HCT116 (cell line): ENCODE data around the gene FANCD2. TPM values are rescaled to one million over a fixed set of nuclear protein-coding genes. Genes with fewer than 3 reads are reported as not detected.

Experiments
- ATAC-seq: fragments of 200-7000 bp; cut with Tn5 transposase; 2 replicates; pipeline ENCODE4 v1.9.1; 2020; ENCODE audit warnings: mild to moderate bottlenecking, moderate library complexity
- Bru-seq: library from RNA; stranded (reverse); fragments of 400-500 nt; gene quantifications from one replicate; lab custom pipeline; 2021; lab: Mats Ljungman, UMichigan
- BruChase-seq, 2 experiments: library from RNA; stranded (reverse); fragments of 400-500 nt; gene quantifications; one replicate each; lab custom pipeline; 2021; lab: Mats Ljungman, UMichigan
- BruUV-seq: library from RNA; stranded (reverse); fragments of 400-500 nt; replicated peaks from 2 replicates; lab custom pipeline; 2021; lab: Mats Ljungman, UMichigan
- CTCF ChIA-PET: fragments of 300-600 bp; sonication (Branson Sonifier 250); formaldehyde crosslinking; loops from one replicate; lab custom pipeline; 2021; ENCODE audit warnings: antibody characterized with exemption; lab: Charles Lee
- POLR2A ChIA-PET: fragments of 300-600, 350-600 bp; sonication (Branson Sonifier 250); formaldehyde crosslinking; loops from one replicate; lab custom pipeline; 2021; ENCODE audit warnings: antibody characterized with exemption; lab: Charles Lee
- RAD21 ChIA-PET, 2 experiments: fragments of 300-600 bp; sonication (Branson Sonifier 250); formaldehyde crosslinking; loops; one replicate each; lab custom pipeline; 2023; ENCODE audit warnings: low total read pairs in 2 of 2; ENCODE audit not compliant: uncharacterized antibody in 2 of 2, unreplicated experiment in 2 of 2, low non-redundant PET in 1 of 2; lab: Charles Lee
- DNase-seq: peaks from one replicate; pipeline ENCODE4 v3.0.0-alpha.2; 2010; ENCODE audit warnings: low read depth, low spot score
- H2AFZ ChIP-seq: fragments of 200-600 bp; shearing (Covaris generic), sonication (generic); 2 replicates; pipeline ENCODE4 v1.6.1; 2017; ENCODE audit warnings: low read depth, mixed run types, mixed read lengths, antibody characterized with exemption, low read length; ENCODE audit not compliant: poor library complexity, severe bottlenecking
- H3K27ac ChIP-seq: 2 replicates; pipeline ENCODE4 v1.5.1; 2012; ENCODE audit warnings: low read depth, low read length
- H3K27me3 ChIP-seq: fragments of 200-600 bp; sonication (generic); 2 replicates; pipeline ENCODE4 v1.6.1; 2016; ENCODE audit warnings: mixed run types, low read length, mixed read lengths; ENCODE audit not compliant: insufficient read depth
- H3K36me3 ChIP-seq, 2 experiments: fragments of 200-500 bp in 1 of 2; fragments of 200-600 bp in 1 of 2; sonication (Bioruptor generic) in 1 of 2; sonication (generic) in 1 of 2; 2 replicates each; pipeline versions ENCODE4 v1.5.1 to v1.6.1; 2014 to 2016; ENCODE audit warnings: low read length in 2 of 2, inconsistent platforms in 1 of 2, mixed read lengths in 1 of 2, mixed run types in 1 of 2; ENCODE audit not compliant: insufficient read depth in 2 of 2, control insufficient read depth in 1 of 2
- H3K4me1 ChIP-seq, 2 experiments: fragments of 200-600 bp in 1 of 2; sonication (generic) in 1 of 2; 2 replicates each; pipeline versions ENCODE4 v1.5.1 to v1.6.1; 2012 to 2017; ENCODE audit warnings: low read length in 2 of 2, inconsistent platforms in 1 of 2, mild to moderate bottlenecking in 1 of 2, mixed read lengths in 1 of 2, mixed run types in 1 of 2, moderate library complexity in 1 of 2; ENCODE audit not compliant: insufficient read depth in 2 of 2, control insufficient read depth in 1 of 2
- H3K4me2 ChIP-seq: fragments of 200-600 bp; sonication (generic); 2 replicates; pipeline ENCODE4 v1.6.1; 2017; ENCODE audit warnings: mixed run types, low read length, mixed read lengths
- H3K4me3 ChIP-seq, 2 experiments: fragments of 200-600 bp in 1 of 2; sonication (generic) in 1 of 2; replicated peaks in 1 of 2; 2 replicates each; pipeline ENCODE4 v1.5.1; 2011 to 2016; ENCODE audit warnings: low read length in 2 of 2, control low read depth in 1 of 2, low read depth in 1 of 2, mild to moderate bottlenecking in 1 of 2, mixed read lengths in 1 of 2, mixed run types in 1 of 2
- H3K79me2 ChIP-seq: fragments of 200-600 bp; sonication (generic); 2 replicates; pipeline ENCODE4 v1.6.1; 2017; ENCODE audit warnings: mild to moderate bottlenecking, mixed run types, low read length, moderate library complexity, mixed read lengths; ENCODE audit not compliant: insufficient read depth
- H3K9ac ChIP-seq: fragments of 200-600 bp; sonication (generic); 2 replicates; pipeline ENCODE4 v1.6.1; 2016; ENCODE audit warnings: low read length, mixed read lengths
- H3K9me2 ChIP-seq: fragments of 200-600 bp; sonication (generic), shearing (Covaris generic); 2 replicates; pipeline ENCODE4 v1.6.1; 2017; ENCODE audit warnings: mixed run types, mild to moderate bottlenecking, moderate library complexity; ENCODE audit not compliant: insufficient read depth
- H3K9me3 ChIP-seq, 2 experiments: fragments of 200-500 bp in 1 of 2; fragments of 200-600 bp in 1 of 2; sonication (Bioruptor generic) in 1 of 2; sonication (generic) in 1 of 2; 2 replicates each; pipeline ENCODE4 v1.6.1; 2014 to 2017; ENCODE audit warnings: low read length in 2 of 2, mixed read lengths in 2 of 2, inconsistent platforms in 1 of 2, low read depth in 1 of 2, mild to moderate bottlenecking in 1 of 2, mixed run types in 1 of 2, moderate library complexity in 1 of 2; ENCODE audit not compliant: control insufficient read depth in 1 of 2, insufficient read depth in 1 of 2
- H4K20me1 ChIP-seq: fragments of 200-600 bp; sonication (generic), shearing (Covaris generic); 2 replicates; pipeline ENCODE4 v1.6.1; 2017; ENCODE audit warnings: mixed run types, mild to moderate bottlenecking, moderate library complexity; ENCODE audit not compliant: insufficient read depth
- CBX3 ChIP-seq: IDR thresholded peaks from 2 replicates; pipeline ENCODE4 v1.6.1; 2012; ENCODE audit warnings: low read depth
- CEBPB ChIP-seq: IDR thresholded peaks from 2 replicates; pipeline ENCODE4 v1.6.1; 2012; ENCODE audit warnings: low read depth
- EGR1 ChIP-seq: IDR thresholded peaks from 2 replicates; pipeline ENCODE4 v1.6.1; 2012; ENCODE audit warnings: low read depth
- ELF1 ChIP-seq: IDR thresholded peaks from 2 replicates; pipeline ENCODE4 v1.6.1; 2012; ENCODE audit warnings: low read depth, borderline replicate concordance
- FOSL1 ChIP-seq: IDR thresholded peaks from 2 replicates; pipeline ENCODE4 v1.6.1; 2012; ENCODE audit warnings: low read depth
- JUND ChIP-seq: IDR thresholded peaks from 2 replicates; pipeline ENCODE4 v1.6.1; 2012
- POLR2A ChIP-seq: IDR thresholded peaks from 2 replicates; pipeline ENCODE4 v1.7.0; 2011; ENCODE audit warnings: borderline replicate concordance; ENCODE audit not compliant: insufficient read depth, insufficient read length; ENCODE audit errors: extremely low read depth
- POLR2AphosphoS5 ChIP-seq: IDR thresholded peaks from 2 replicates; pipeline ENCODE4 v1.6.1; 2011; ENCODE audit warnings: mild to moderate bottlenecking, low read depth, low read length, moderate library complexity
- REST ChIP-seq: IDR thresholded peaks from 2 replicates; pipeline ENCODE4 v1.6.1; 2012; ENCODE audit warnings: low read depth
- SP1 ChIP-seq: IDR thresholded peaks from 2 replicates; pipeline ENCODE4 v1.6.1; 2012; ENCODE audit warnings: low read depth
- SRF ChIP-seq: IDR thresholded peaks from 2 replicates; pipeline ENCODE4 v1.6.1; 2012; ENCODE audit warnings: low read depth
- YY1 ChIP-seq: IDR thresholded peaks from 2 replicates; pipeline ENCODE4 v1.6.1; 2011; ENCODE audit warnings: low read length, low read depth, moderate library complexity, mild to moderate bottlenecking; ENCODE audit not compliant: insufficient replicate concordance; ENCODE audit errors: extremely low read depth
- ZFX ChIP-seq: fragments of 450-650 bp; IDR thresholded peaks from 2 replicates; pipeline ENCODE4 v1.6.1; 2017
- ZNF274 ChIP-seq: fragments of 200-500 bp; sonication (Bioruptor generic); IDR thresholded peaks from 2 replicates; pipeline ENCODE4 v1.6.1; 2014; ENCODE audit warnings: mild to moderate bottlenecking, low read depth, low read length, inconsistent platforms
- intact Hi-C: fragments of 100-400 bp; cut with micrococcal nuclease; formaldehyde crosslinking; loops from 2 replicates; pipeline ENCODE4 v1.10.0; 2022
- long read RNA-seq: library from polyadenylated mRNA; unstranded; transcript quantifications from one replicate; pipeline ENCODE4 v2.0.0, GENCODE V29; 2021; ENCODE audit not compliant: unreplicated experiment
- polyA plus RNA-seq: library from polyadenylated mRNA; unstranded; fragments of >200 nt; gene quantifications from 2 replicates; pipeline ENCODE4 v1.2.1, GENCODE V29; 2012; ENCODE audit warnings: missing spikeins
- total RNA-seq: library from RNA; stranded (reverse); gene quantifications from one replicate; pipeline ENCODE4 v1.2.1, GENCODE V29; 2021; ENCODE audit not compliant: unreplicated experiment
- TF ChIP-seq, protein P1 (sequence below): IDR thresholded peaks from 2 replicates; pipeline ENCODE4 v1.6.1; 2011; ENCODE audit warnings: mild to moderate bottlenecking, low read length, moderate library complexity; ENCODE audit not compliant: insufficient replicate concordance; ENCODE audit errors: extremely low read depth
- TF ChIP-seq, protein P2 (sequence below): IDR thresholded peaks from 2 replicates; pipeline ENCODE4 v1.6.1; 2012
- TF ChIP-seq, protein P3 (sequence below), 3 experiments: fragments of 200-600 bp in 1 of 3; sonication (generic) in 1 of 3; IDR thresholded peaks in 2 of 3; conservative IDR thresholded peaks in 1 of 3; 2 replicates each; pipeline ENCODE4 v1.5.1; 2012 to 2017; ENCODE audit warnings: low read depth in 2 of 3, low read length in 2 of 3, antibody characterized with exemption in 1 of 3, borderline replicate concordance in 1 of 3, control low read depth in 1 of 3, mild to moderate bottlenecking in 1 of 3, mixed read lengths in 1 of 3, mixed run types in 1 of 3, moderate library complexity in 1 of 3; ENCODE audit not compliant: insufficient read depth in 1 of 3

FANCD2 gene
- total RNA-seq, result 50.0 TPM
- polyA plus RNA-seq, result 24.2 and 31.8 TPM in 2 replicates
- percentile 73 among the genes with signal in this experiment for Bru-seq, nascent RNA
- BruChase-seq, experiment 1, labeled RNA remaining after a 6-hour chase, result percentile 73 among the genes with signal in this experiment
- percentile 75 among the genes with signal in this experiment for BruChase-seq, experiment 2, labeled RNA remaining after a 2-hour chase
- long read RNA-seq, full-length matches to known transcripts, result 14 of 141 reads
- long read RNA-seq, partial matches to known transcripts, result 79 of 141 reads
- long read RNA-seq, other reads (novel, unspliced or antisense), result 48 of 141 reads

- intact Hi-C loops, result no loop called here
- peak; percentile 73 for DNase-seq
- peak within 1 kb of the TSS; percentile 94 for H3K4me2 ChIP-seq
- TF ChIP-seq CBX3, result peak; percentile 99
- TF ChIP-seq FOSL1, result 0 out of 2 replicates have a peak, but pooled peaks have one; percentile 6
- TF ChIP-seq, protein P1, sequence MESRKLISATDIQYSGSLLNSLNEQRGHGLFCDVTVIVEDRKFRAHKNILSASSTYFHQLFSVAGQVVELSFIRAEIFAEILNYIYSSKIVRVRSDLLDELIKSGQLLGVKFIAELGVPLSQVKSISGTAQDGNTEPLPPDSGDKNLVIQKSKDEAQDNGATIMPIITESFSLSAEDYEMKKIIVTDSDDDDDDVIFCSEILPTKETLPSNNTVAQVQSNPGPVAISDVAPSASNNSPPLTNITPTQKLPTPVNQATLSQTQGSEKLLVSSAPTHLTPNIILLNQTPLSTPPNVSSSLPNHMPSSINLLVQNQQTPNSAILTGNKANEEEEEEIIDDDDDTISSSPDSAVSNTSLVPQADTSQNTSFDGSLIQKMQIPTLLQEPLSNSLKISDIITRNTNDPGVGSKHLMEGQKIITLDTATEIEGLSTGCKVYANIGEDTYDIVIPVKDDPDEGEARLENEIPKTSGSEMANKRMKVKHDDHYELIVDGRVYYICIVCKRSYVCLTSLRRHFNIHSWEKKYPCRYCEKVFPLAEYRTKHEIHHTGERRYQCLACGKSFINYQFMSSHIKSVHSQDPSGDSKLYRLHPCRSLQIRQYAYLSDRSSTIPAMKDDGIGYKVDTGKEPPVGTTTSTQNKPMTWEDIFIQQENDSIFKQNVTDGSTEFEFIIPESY, result no peak
- no peak for TF ChIP-seq EGR1
- peak; percentile 89 for TF ChIP-seq POLR2AphosphoS5
- TF ChIP-seq, protein P2, sequence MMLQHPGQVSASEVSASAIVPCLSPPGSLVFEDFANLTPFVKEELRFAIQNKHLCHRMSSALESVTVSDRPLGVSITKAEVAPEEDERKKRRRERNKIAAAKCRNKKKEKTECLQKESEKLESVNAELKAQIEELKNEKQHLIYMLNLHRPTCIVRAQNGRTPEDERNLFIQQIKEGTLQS, result no peak
- TF ChIP-seq SP1, result peak; percentile 78
- TF ChIP-seq, protein P3, sequence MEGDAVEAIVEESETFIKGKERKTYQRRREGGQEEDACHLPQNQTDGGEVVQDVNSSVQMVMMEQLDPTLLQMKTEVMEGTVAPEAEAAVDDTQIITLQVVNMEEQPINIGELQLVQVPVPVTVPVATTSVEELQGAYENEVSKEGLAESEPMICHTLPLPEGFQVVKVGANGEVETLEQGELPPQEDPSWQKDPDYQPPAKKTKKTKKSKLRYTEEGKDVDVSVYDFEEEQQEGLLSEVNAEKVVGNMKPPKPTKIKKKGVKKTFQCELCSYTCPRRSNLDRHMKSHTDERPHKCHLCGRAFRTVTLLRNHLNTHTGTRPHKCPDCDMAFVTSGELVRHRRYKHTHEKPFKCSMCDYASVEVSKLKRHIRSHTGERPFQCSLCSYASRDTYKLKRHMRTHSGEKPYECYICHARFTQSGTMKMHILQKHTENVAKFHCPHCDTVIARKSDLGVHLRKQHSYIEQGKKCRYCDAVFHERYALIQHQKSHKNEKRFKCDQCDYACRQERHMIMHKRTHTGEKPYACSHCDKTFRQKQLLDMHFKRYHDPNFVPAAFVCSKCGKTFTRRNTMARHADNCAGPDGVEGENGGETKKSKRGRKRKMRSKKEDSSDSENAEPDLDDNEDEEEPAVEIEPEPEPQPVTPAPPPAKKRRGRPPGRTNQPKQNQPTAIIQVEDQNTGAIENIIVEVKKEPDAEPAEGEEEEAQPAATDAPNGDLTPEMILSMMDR (IDR thresholded peaks at IDR 0.05 in 2 of 3, conservative IDR thresholded peaks at IDR 0.05 in 1 of 3; ENCODE audit: borderline replicate concordance in 1 of 3, insufficient read depth in 1 of 3, low read depth in 2 of 3, low read length in 2 of 3), result no peak
- TF ChIP-seq REST, result no peak
- peak; percentile 76 for TF ChIP-seq ZFX
- TF ChIP-seq CEBPB, result no peak
- TF ChIP-seq ZNF274, result no peak
- peak; percentile 58 for TF ChIP-seq POLR2A
- TF ChIP-seq JUND, result no peak
- TF ChIP-seq SRF, result peak; percentile 99
- peak; percentile 97 for TF ChIP-seq ELF1
- no peak for TF ChIP-seq YY1
Measured at GRCh38 chr3:10026084-10026890, at the start of gene FANCD2. FANCD2 (plus strand) TSS chr3:10026437; CDS start chr3:10028658, 2,221 bp downstream.

More at GRCh38 chr3:10026084-10026890, at the start of gene FANCD2:
- ATAC-seq, result peak; percentile 88
- Histone ChIP-seq H3K36me3 (peaks cover 0 to 18% of the 10 kb centered on the region in 2 experiments; a peak in 1 of 4 replicates), H3K9me2 (no peaks in the 10 kb centered on the region), H3K79me2 (peaks cover 63% of the 10 kb centered on the region), H3K9me3 (no peaks in the 10 kb centered on the region), H3K4me1 (peaks cover 8 to 17% of the 10 kb centered on the region in 2 experiments), H3K4me3 (peak within 1 kb of the TSS; percentile 97), H3K9ac (peak within 1 kb of the TSS; percentile 88), H3K27me3 (no peaks in the 10 kb centered on the region), H3K27ac (peak within 1 kb of the TSS; percentile 64), H4K20me1 (no peaks in the 10 kb centered on the region), H2AFZ (no peak within 1 kb of the TSS)
- ChIA-PET POLR2A (interaction anchor here (0.6 kb wide), 1 partner anchor 363 kb away, joined by 3 read pairs; no protein-coding TSS in a partner anchor), RAD21 (interaction anchor here in 1 of 2 experiments (0.6 kb wide), 1 partner anchor 197 kb away, joined by 10 read pairs; no protein-coding TSS in a partner anchor), CTCF (no interaction called here)
- TSS peak; percentile 90 for BruUV-seq
